ENCODE data around the gene PCGF2. TPM values are rescaled to one million over a fixed set of nuclear protein-coding genes. Genes with fewer than 3 reads are reported as not detected.

PCGF2 gene
- total and polyA plus RNA-seq, 5 experiments from 2014 or later, result 0.08 TPM; not detected in 4

- ATAC-seq, result no peak
- POLR2A ChIA-PET, result no interaction called here
- peak overlapping the region in 1 of 10 donors; percentile 69 for H3K27ac Mint-ChIP-seq
- H3K4me1 Mint-ChIP-seq, result peaks cover 0 to 8% (median 0%) of the 10 kb centered on the region in 4 donors
- no peak overlapping the region for H3K4me3 Mint-ChIP-seq
- H3K36me3 Mint-ChIP-seq, result no peaks in the 10 kb centered on the region
- DNase-seq, result no peak
- no peaks in the 10 kb centered on the region for H3K9me3 Mint-ChIP-seq
- H3K27me3 Mint-ChIP-seq, result peaks cover 2 to 10% (median 8%) of the 10 kb centered on the region in 5 donors
Observed at GRCh38 chr17:38690386-38690785, 57.8 kb downstream of the PCGF2 start.

- ATAC-seq (no peak), DNase-seq (no peak)
- Mint-ChIP-seq H3K27me3 (peaks cover 2 to 12% (median 8%) of the 10 kb centered on the region in 5 donors), H3K27ac (no peak overlapping the region), H3K36me3 (no peaks in the 10 kb centered on the region), H3K4me1 (peaks cover 0 to 6% (median 0%) of the 10 kb centered on the region in 4 donors), H3K9me3 (no peaks in the 10 kb centered on the region), H3K4me3 (no peak overlapping the region)
- POLR2A ChIA-PET, result interaction anchor here (0.5 to 0.6 kb wide), 2 partner anchors 124 to 195 kb away, joined by 3 to 4 read pairs; no protein-coding TSS in a partner anchor
Observed at GRCh38 chr17:38687286-38687685, 60.9 kb downstream of the PCGF2 start.

GRCh38 chr17:38685491-38685890 lies 62.6 kb downstream of the PCGF2 start:
- Mint-ChIP-seq H3K27ac (peak overlapping the region in 1 of 10 donors; percentile 38), H3K9me3 (no peaks in the 10 kb centered on the region), H3K36me3 (no peaks in the 10 kb centered on the region), H3K4me3 (no peak overlapping the region), H3K27me3 (peaks cover 2 to 12% (median 8%) of the 10 kb centered on the region in 5 donors), H3K4me1 (peaks cover 0 to 6% (median 0%) of the 10 kb centered on the region in 4 donors)
- ATAC-seq (no peak), DNase-seq (no peak)
- POLR2A ChIA-PET, result no interaction called here

Small RNA genes lying within 50 kb of the gene (microRNA-seq; reads per million reads assigned to microRNA genes)
- not detected for gene MIR4726 (ENCODE audit: borderline microRNAs expressed)
- not detected for gene MIR4734 (ENCODE audit: borderline microRNAs expressed)

Other genes with a start within 250 kb of the PCGF2 start
- gene SRCIN1, start 142.4 kb downstream of the PCGF2 start, total RNA-seq, result under 1 TPM; 0.16 to 0.60 TPM
- gene SRCIN1, start 142.4 kb downstream of the PCGF2 start, polyA plus RNA-seq, result not detected
- 1 to 10 TPM; 1.2 TPM for gene EPOP, start 73.4 kb downstream of the PCGF2 start, total RNA-seq
- under 1 TPM in 2 of 3 donors, not detected in 1; 0.04 to 0.10 TPM for gene EPOP, start 73.4 kb downstream of the PCGF2 start, polyA plus RNA-seq
- 100 to 1,000 TPM; 481 to 489 TPM for gene MLLT6, start 43.1 kb downstream of the PCGF2 start, total RNA-seq
- gene MLLT6, start 43.1 kb downstream of the PCGF2 start, polyA plus RNA-seq, result 10 to 100 TPM in 1 of 3 donors, 1 to 10 TPM in 2; 5.5 to 11.9 (median 8.3) TPM
- gene CISD3, start 18.0 kb downstream of the PCGF2 start, total RNA-seq, result 10 to 100 TPM; 10.7 to 12.3 TPM
- gene CISD3, start 18.0 kb downstream of the PCGF2 start, polyA plus RNA-seq, result 10 to 100 TPM; 40.5 to 63.3 (median 46.2) TPM
- 10 to 100 TPM; 94.1 to 96.4 TPM for gene PSMB3, start 4.4 kb upstream of the PCGF2 start, total RNA-seq
- gene PSMB3, start 4.4 kb upstream of the PCGF2 start, polyA plus RNA-seq, result 100 to 1,000 TPM; 338 to 361 (median 349) TPM
- 10 to 100 TPM; 58.2 to 64.2 TPM for gene PIP4K2B, start 51.2 kb upstream of the PCGF2 start, total RNA-seq
- gene PIP4K2B, start 51.2 kb upstream of the PCGF2 start, polyA plus RNA-seq, result 10 to 100 TPM; 11.8 to 17.8 (median 16.5) TPM
- 10 to 100 TPM; 36.1 to 41.3 TPM for gene CWC25, start 77.0 kb upstream of the PCGF2 start, total RNA-seq
- gene CWC25, start 77.0 kb upstream of the PCGF2 start, polyA plus RNA-seq, result 1 to 10 TPM; 6.3 to 7.4 (median 6.4) TPM
- gene RPL23, start 105.4 kb upstream of the PCGF2 start, total RNA-seq, result 1,000 to 10,000 TPM; 1,755 to 1,793 TPM
- 1,000 to 10,000 TPM; 1,506 to 1,897 (median 1,688) TPM for gene RPL23, start 105.4 kb upstream of the PCGF2 start, polyA plus RNA-seq
- gene LASP1, start 121.7 kb upstream of the PCGF2 start, total RNA-seq, result 100 to 1,000 TPM; 103 to 107 TPM
- gene LASP1, start 121.7 kb upstream of the PCGF2 start, polyA plus RNA-seq, result 10 to 100 TPM; 50.1 to 53.1 (median 52.0) TPM
- under 1 TPM in 1 of 2 experiments, not detected in 1; 0.22 TPM for gene FBXO47, start 219.1 kb upstream of the PCGF2 start, total RNA-seq
- not detected for gene FBXO47, start 219.1 kb upstream of the PCGF2 start, polyA plus RNA-seq

Measured in naive thymus-derived CD8-positive, alpha-beta T cell (primary cell).